Liver (tissue), 9 donors: ENCODE data around the gene RYR3. TPM values are rescaled to one million over a fixed set of nuclear protein-coding genes. Genes with fewer than 3 reads are reported as not detected.

Experiments used
- DNase-seq: peaks from one replicate; pipeline ENCODE4 v3.0.0-alpha.2; 2017; ENCODE audit warnings: low spot score
- H3K27ac ChIP-seq, 2 donors: one replicate each; pipeline ENCODE4 v1.7.0; 2013; ENCODE audit warnings: inconsistent platforms in 2 of 2, low read length in 2 of 2, control low read depth in 1 of 2, low read depth in 1 of 2, mild to moderate bottlenecking in 1 of 2
- H3K27me3 ChIP-seq, 4 donors: one replicate each; pipeline versions ENCODE4 v1.6.1 to v1.7.0; 2013; ENCODE audit warnings: low read length in 3 of 4, inconsistent platforms in 1 of 4, mild to moderate bottlenecking in 1 of 4, moderate library complexity in 1 of 4; ENCODE audit not compliant: control insufficient read depth in 4 of 4, insufficient read depth in 4 of 4
- H3K36me3 ChIP-seq, 4 donors: one replicate each; pipeline versions ENCODE4 v1.6.1 to v1.7.0; 2013; ENCODE audit warnings: low read length in 3 of 4, mild to moderate bottlenecking in 3 of 4, low read depth in 1 of 4, moderate library complexity in 1 of 4; ENCODE audit not compliant: control insufficient read depth in 4 of 4, insufficient read depth in 3 of 4
- H3K4me1 ChIP-seq, 4 donors: one replicate each; pipeline versions ENCODE4 v1.6.1 to v1.7.0; 2013; ENCODE audit warnings: low read length in 3 of 4, mild to moderate bottlenecking in 3 of 4, moderate library complexity in 1 of 4; ENCODE audit not compliant: control insufficient read depth in 4 of 4, insufficient read depth in 4 of 4
- H3K4me3 ChIP-seq, 3 donors: one replicate each; pipeline versions ENCODE4 v1.6.1 to v1.7.0; 2013; ENCODE audit warnings: low read length in 3 of 3, control low read depth in 1 of 3, low read depth in 1 of 3, mild to moderate bottlenecking in 1 of 3
- H3K9ac ChIP-seq, 2 donors: one replicate each; pipeline ENCODE4 v1.7.0; 2013; ENCODE audit warnings: low read length in 2 of 2, mild to moderate bottlenecking in 2 of 2, moderate library complexity in 2 of 2, control low read depth in 1 of 2, low read depth in 1 of 2
- H3K9me3 ChIP-seq, 4 donors: one replicate each; pipeline versions ENCODE4 v1.6.1 to v1.7.0; 2013; ENCODE audit warnings: low read length in 3 of 4; ENCODE audit not compliant: control insufficient read depth in 4 of 4
- FOXA2 ChIP-seq: IDR thresholded peaks from 2 replicates; pipeline ENCODE4 v1.6.1; 2016; ENCODE audit warnings: antibody characterized with exemption
- HNF4A ChIP-seq, 2 donors: conservative IDR thresholded peaks; 2 replicates each; pipeline ENCODE4 v1.6.1; 2016; ENCODE audit warnings: antibody characterized with exemption in 2 of 2, mild to moderate bottlenecking in 2 of 2
- HNF4G ChIP-seq: IDR thresholded peaks from 2 replicates; pipeline ENCODE4 v1.6.1; 2016; ENCODE audit warnings: antibody characterized with exemption
- NR2F2 ChIP-seq: IDR thresholded peaks from 2 replicates; pipeline ENCODE4 v1.6.1; 2016; ENCODE audit warnings: antibody characterized with exemption
- REST ChIP-seq: IDR thresholded peaks from 2 replicates; pipeline ENCODE4 v1.6.1; 2016; ENCODE audit warnings: antibody characterized with exemption, mild to moderate bottlenecking
- RXRA ChIP-seq, 2 donors: IDR thresholded peaks; 2 replicates each; pipeline ENCODE4 v1.6.1; 2017 to 2018; ENCODE audit warnings: antibody characterized with exemption in 2 of 2, mild to moderate bottlenecking in 1 of 2
- TAF1 ChIP-seq: conservative IDR thresholded peaks from 2 replicates; pipeline ENCODE4 v1.6.1; 2016; ENCODE audit warnings: antibody characterized with exemption, mild to moderate bottlenecking
- WGBS: extraction: QIAGEN DNeasy Blood & Tissue Kit; methylation state at CpG from one replicate; pipeline ENCODE4 v1.1.7; 2013; 5-methylcytosine and 5-hydroxymethylcytosine counted together
- polyA plus RNA-seq, 2 donors: library from polyadenylated mRNA; stranded (reverse) in 1 of 2; unstranded in 1 of 2; fragments of 200-250 nt in 1 of 2; fragments of >200 nt in 1 of 2; fragmentation: Nextera tagmentation in 1 of 2; extraction: Ambion mirVana in 1 of 2; gene quantifications; one replicate each; pipeline versions ENCODE4 v1.2.1 to v1.2.3, GENCODE V29; 2013 to 2015
- total RNA-seq, 2 donors: library from RNA; depleted of rRNA; stranded (reverse); fragments of >200 nt; gene quantifications; one replicate each; pipeline ENCODE4 v1.2.3, GENCODE V29; 2014
- TF ChIP-seq, protein P1 (sequence below): IDR thresholded peaks from 2 replicates; pipeline ENCODE4 v1.6.1; 2016; ENCODE audit warnings: antibody characterized with exemption
- TF ChIP-seq, protein P2 (sequence below): fragments of 150-350 bp; IDR thresholded peaks from 2 replicates; pipeline ENCODE4 v1.5.1; 2017; ENCODE audit warnings: improper control_type of control experiment, low read depth, low read length; ENCODE audit not compliant: missing input control
- donor health status: healthy.
- donor health status: healthy.
- donor health status: healthy.
- donor health status: healthy.
- donor health status: healthy.

RYR3 gene
- total and polyA plus RNA-seq, 4 donors: 0.01 to 1.1 (median 0.22) TPM

DNA sequence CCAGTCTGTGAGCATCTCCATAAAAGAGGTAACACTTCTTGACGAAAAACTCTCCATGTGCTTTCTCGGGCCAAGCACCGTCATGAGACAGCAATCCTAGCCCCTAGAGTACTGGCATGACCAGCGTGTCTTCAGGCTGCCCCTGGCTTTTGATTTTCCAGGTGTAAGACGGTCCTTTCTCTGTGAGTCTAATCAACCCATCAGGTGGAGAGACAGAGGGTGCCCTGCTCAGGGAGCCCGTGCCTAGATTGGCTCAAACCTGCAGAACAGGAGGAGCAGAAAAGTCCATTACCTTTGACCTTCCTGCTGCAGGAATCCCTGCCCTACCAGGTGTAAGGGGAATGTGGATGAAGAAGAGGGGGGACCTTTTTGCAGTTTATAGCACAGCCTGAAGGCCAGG, 548.1 kb downstream of the RYR3 start:
- no peak overlapping the region for H3K27ac ChIP-seq
- H3K36me3 ChIP-seq: peaks cover 2 to 5% (median 2%) of the 10 kb centered on the region in 4 donors
- H3K9me3 ChIP-seq: no peaks in the 10 kb centered on the region
- DNase-seq: no peak
- H3K27me3 ChIP-seq: no peaks in the 10 kb centered on the region
- no peaks in the 10 kb centered on the region for H3K4me1 ChIP-seq
- TF ChIP-seq HNF4G (no peak), TAF1 (no peak)
- 97% methylated on average over 6 of the region's 6 CpGs for WGBS
- H3K9ac ChIP-seq: no peak overlapping the region
- no peak overlapping the region for H3K4me3 ChIP-seq

DNA sequence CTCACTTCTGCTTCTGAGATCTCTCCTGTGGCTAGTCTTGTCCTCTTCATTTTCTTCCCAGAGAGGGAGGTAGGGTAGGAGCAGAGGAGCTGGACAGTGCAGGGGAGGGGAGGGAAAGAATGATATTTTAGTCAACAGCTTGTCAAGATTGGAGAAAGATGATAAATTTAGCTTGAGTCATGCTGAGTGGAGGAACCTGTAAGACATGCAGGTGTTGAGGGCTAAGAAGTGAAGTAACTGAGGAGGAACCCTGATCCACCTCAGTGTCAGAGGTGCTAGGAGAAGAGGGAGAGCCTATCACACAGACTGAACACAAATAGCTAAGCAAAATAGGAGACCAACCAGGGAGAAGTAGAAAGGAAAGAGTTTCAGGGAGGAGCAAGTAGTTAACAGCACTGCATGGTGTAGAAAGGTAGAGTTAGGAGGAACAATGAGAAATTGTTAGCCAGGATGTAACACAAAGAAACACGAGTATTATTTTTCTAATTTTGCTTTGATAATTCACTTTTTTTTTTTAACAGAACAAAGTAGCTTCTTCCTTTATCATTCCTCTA, 549.3 kb downstream of the RYR3 start:
- H3K27ac ChIP-seq: no peak overlapping the region
- H3K27me3 ChIP-seq: no peaks in the 10 kb centered on the region
- H3K9ac ChIP-seq: no peak overlapping the region
- TF ChIP-seq, protein P1, sequence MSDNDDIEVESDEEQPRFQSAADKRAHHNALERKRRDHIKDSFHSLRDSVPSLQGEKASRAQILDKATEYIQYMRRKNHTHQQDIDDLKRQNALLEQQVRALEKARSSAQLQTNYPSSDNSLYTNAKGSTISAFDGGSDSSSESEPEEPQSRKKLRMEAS: no peak
- TF ChIP-seq FOXA2 (no peak), HNF4A (conservative IDR thresholded peaks at IDR 0.05) (no peak)
- H3K4me3 ChIP-seq: no peak overlapping the region
- H3K4me1 ChIP-seq: no peaks in the 10 kb centered on the region
- 89% methylated on average over 1 of the region's 1 CpG for WGBS
- no peaks in the 10 kb centered on the region for H3K9me3 ChIP-seq
- DNase-seq: no peak
- peaks cover 5 to 11% (median 7%) of the 10 kb centered on the region in 4 donors for H3K36me3 ChIP-seq

DNA sequence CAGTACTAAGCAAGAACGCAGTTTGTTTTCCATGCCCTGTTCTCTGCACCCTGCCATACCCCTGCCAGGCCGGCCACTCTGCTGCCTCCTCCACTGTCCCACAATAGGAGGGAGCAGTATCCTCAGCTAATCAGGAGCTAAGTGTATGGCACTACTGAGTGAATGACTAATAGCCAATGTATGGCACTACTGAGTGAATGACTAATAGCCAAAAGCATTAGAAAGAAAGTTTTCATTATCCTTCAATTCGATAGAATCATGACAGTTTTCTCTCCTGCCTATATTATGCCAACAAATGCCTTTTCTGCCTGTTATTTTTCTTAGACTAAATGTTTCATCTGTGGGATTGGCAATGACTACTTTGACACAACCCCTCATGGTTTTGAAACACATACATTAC, 550.0 kb downstream of the RYR3 start:
- WGBS: 97% methylated on average over 3 of the region's 3 CpGs
- TF ChIP-seq HNF4A (conservative IDR thresholded peaks at IDR 0.05): no peak
- TF ChIP-seq HNF4G: no peak
- TF ChIP-seq RXRA (IDR thresholded peaks at IDR 0.05): no peak
- TF ChIP-seq, protein P2, sequence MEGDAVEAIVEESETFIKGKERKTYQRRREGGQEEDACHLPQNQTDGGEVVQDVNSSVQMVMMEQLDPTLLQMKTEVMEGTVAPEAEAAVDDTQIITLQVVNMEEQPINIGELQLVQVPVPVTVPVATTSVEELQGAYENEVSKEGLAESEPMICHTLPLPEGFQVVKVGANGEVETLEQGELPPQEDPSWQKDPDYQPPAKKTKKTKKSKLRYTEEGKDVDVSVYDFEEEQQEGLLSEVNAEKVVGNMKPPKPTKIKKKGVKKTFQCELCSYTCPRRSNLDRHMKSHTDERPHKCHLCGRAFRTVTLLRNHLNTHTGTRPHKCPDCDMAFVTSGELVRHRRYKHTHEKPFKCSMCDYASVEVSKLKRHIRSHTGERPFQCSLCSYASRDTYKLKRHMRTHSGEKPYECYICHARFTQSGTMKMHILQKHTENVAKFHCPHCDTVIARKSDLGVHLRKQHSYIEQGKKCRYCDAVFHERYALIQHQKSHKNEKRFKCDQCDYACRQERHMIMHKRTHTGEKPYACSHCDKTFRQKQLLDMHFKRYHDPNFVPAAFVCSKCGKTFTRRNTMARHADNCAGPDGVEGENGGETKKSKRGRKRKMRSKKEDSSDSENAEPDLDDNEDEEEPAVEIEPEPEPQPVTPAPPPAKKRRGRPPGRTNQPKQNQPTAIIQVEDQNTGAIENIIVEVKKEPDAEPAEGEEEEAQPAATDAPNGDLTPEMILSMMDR: no peak
- TF ChIP-seq NR2F2: no peak
- TF ChIP-seq, protein P1: no peak
- TF ChIP-seq REST: no peak

More for the DNA sequence above, 550.0 kb downstream of the RYR3 start:
- Histone ChIP-seq H3K4me1 (no peaks in the 10 kb centered on the region), H3K27ac (no peak overlapping the region), H3K27me3 (no peaks in the 10 kb centered on the region), H3K9ac (no peak overlapping the region), H3K36me3 (peaks cover 6 to 13% (median 8%) of the 10 kb centered on the region in 4 donors), H3K9me3 (no peaks in the 10 kb centered on the region), H3K4me3 (no peak overlapping the region)
- DNase-seq: no peak
